ENCODE measurements around the gene DCC. TPM values are rescaled to one million over a fixed set of nuclear protein-coding genes. Genes with fewer than 3 reads are reported as not detected.

Gene DCC
- total RNA-seq, 1 experiment from 2014 or later, result not detected

GRCh38 chr18:53225567-53226325 lies 885.7 kb downstream of the DCC start:
- no peaks in the 10 kb centered on the region for H3K36me3 ChIP-seq (ENCODE audit: control insufficient read depth in 1 of 2, insufficient read depth in 2 of 2, low read length in 2 of 2)
- intact Hi-C loops (cut with micrococcal nuclease), result no loop called here
- BruUV-seq (replicated peaks), result no TSS peak
- H3K4me1 ChIP-seq (ENCODE audit: control insufficient read depth in 1 of 2, insufficient read depth in 2 of 2, low read length in 2 of 2), result no peaks in the 10 kb centered on the region
- H3K9me3 ChIP-seq (ENCODE audit: control insufficient read depth in 1 of 2, insufficient read depth in 1 of 2, low read depth in 1 of 2, low read length in 2 of 2), result peaks cover 3 to 7% of the 10 kb centered on the region in 2 experiments; a peak in 3 of 4 replicates
- no peak for DNase-seq (ENCODE audit: low read depth, low spot score)
- no peak for ATAC-seq
- H3K27me3 ChIP-seq (ENCODE audit: insufficient read depth, low read length), result no peaks in the 10 kb centered on the region
- H2AFZ ChIP-seq (ENCODE audit: low read depth, low read length, poor library complexity, severe bottlenecking), result no peak overlapping the region
- no peak overlapping the region for H3K27ac ChIP-seq (ENCODE audit: low read depth, low read length)
- CTCF ChIA-PET, result no interaction called here
- H3K4me2 ChIP-seq (ENCODE audit: low read length), result no peak overlapping the region
- POLR2A ChIA-PET, result no interaction called here
- no peak overlapping the region for H3K4me3 ChIP-seq (replicated peaks in 1 of 2; ENCODE audit: low read depth in 1 of 2, low read length in 2 of 2)
- TF ChIP-seq CBX3 (IDR thresholded peaks at IDR 0.05; ENCODE audit: low read depth) (no peak), SIN3A (IDR thresholded peaks at IDR 0.05; ENCODE audit: low read depth) (no peak), YY1 (IDR thresholded peaks at IDR 0.05; ENCODE audit: extremely low read depth, insufficient replicate concordance, low read depth, low read length) (no peak), ATF3 (IDR thresholded peaks at IDR 0.05) (no peak), JUND (IDR thresholded peaks at IDR 0.05) (no peak), MAX (IDR thresholded peaks at IDR 0.05) (no peak), ZBTB33 (IDR thresholded peaks at IDR 0.05; ENCODE audit: extremely low read depth, insufficient replicate concordance, low read length) (no peak), FOSL1 (IDR thresholded peaks at IDR 0.05; ENCODE audit: low read depth) (no peak), ZFX (IDR thresholded peaks at IDR 0.05) (no peak), SP1 (IDR thresholded peaks at IDR 0.05; ENCODE audit: low read depth) (no peak), EZH2 (IDR thresholded peaks at IDR 0.05) (no peak), EGR1 (IDR thresholded peaks at IDR 0.05; ENCODE audit: low read depth) (no peak), ELF1 (IDR thresholded peaks at IDR 0.05; ENCODE audit: borderline replicate concordance, low read depth) (no peak), POLR2A (IDR thresholded peaks at IDR 0.05; ENCODE audit: borderline replicate concordance, extremely low read depth, insufficient read depth, insufficient read length) (no peak), REST (IDR thresholded peaks at IDR 0.05; ENCODE audit: low read depth) (no peak)
- H3K79me2 ChIP-seq (ENCODE audit: insufficient read depth, low read length), result no peaks in the 10 kb centered on the region
- RAD21 ChIA-PET (ENCODE audit: low non-redundant PET in 1 of 2, low total read pairs in 2 of 2, uncharacterized antibody in 2 of 2, unreplicated experiment in 2 of 2), result no interaction called here
- no peak overlapping the region for H3K9ac ChIP-seq (ENCODE audit: low read length)
- no peaks in the 10 kb centered on the region for H3K9me2 ChIP-seq (ENCODE audit: insufficient read depth)
- no peaks in the 10 kb centered on the region for H4K20me1 ChIP-seq (ENCODE audit: insufficient read depth)

All from HCT116 (cell line).